ENCODE data around the gene MAGT1.

DNA sequence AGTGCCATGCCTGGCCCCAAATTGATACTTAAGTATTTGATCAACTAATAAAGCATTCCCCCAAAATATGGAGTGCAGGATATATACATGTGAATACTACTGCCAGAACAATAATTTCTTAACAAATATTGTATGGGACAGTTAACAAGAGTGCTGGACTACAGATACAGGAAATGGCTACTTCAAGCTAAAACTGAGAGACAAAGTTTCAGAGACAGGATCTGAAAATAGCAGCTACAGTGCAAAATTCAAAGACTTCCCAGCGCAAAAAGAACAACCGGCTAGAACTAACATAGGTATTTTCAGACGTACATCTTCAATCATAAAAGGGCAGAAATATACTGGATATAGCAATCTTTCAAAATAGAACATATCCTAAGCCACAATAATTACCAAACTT lies 115.5 kb downstream of the MAGT1 start:
- no peak for TF ChIP-seq ZNF138 (CRISPR knock-in tag; conservative IDR thresholded peaks at IDR 0.05)
- TF ChIP-seq, protein P1, sequence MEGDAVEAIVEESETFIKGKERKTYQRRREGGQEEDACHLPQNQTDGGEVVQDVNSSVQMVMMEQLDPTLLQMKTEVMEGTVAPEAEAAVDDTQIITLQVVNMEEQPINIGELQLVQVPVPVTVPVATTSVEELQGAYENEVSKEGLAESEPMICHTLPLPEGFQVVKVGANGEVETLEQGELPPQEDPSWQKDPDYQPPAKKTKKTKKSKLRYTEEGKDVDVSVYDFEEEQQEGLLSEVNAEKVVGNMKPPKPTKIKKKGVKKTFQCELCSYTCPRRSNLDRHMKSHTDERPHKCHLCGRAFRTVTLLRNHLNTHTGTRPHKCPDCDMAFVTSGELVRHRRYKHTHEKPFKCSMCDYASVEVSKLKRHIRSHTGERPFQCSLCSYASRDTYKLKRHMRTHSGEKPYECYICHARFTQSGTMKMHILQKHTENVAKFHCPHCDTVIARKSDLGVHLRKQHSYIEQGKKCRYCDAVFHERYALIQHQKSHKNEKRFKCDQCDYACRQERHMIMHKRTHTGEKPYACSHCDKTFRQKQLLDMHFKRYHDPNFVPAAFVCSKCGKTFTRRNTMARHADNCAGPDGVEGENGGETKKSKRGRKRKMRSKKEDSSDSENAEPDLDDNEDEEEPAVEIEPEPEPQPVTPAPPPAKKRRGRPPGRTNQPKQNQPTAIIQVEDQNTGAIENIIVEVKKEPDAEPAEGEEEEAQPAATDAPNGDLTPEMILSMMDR (IDR thresholded peaks at IDR 0.05): no peak
- no peak for TF ChIP-seq ZBTB21 (CRISPR knock-in tag; IDR thresholded peaks at IDR 0.05; ENCODE audit: borderline replicate concordance)
- TF ChIP-seq, protein P2, sequence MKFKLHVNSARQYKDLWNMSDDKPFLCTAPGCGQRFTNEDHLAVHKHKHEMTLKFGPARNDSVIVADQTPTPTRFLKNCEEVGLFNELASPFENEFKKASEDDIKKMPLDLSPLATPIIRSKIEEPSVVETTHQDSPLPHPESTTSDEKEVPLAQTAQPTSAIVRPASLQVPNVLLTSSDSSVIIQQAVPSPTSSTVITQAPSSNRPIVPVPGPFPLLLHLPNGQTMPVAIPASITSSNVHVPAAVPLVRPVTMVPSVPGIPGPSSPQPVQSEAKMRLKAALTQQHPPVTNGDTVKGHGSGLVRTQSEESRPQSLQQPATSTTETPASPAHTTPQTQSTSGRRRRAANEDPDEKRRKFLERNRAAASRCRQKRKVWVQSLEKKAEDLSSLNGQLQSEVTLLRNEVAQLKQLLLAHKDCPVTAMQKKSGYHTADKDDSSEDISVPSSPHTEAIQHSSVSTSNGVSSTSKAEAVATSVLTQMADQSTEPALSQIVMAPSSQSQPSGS (CRISPR knock-in tag; IDR thresholded peaks at IDR 0.05; ENCODE audit: borderline replicate concordance, low read depth): no peak
- TF ChIP-seq CREB1 (CRISPR knock-in tag; IDR thresholded peaks at IDR 0.05): no peak
- no peak for TF ChIP-seq NR1H2 (CRISPR knock-in tag; IDR thresholded peaks at IDR 0.05)
- no peak for TF ChIP-seq TEAD4 (CRISPR knock-in tag; IDR thresholded peaks at IDR 0.05)
- TF ChIP-seq FOXP1 (CRISPR knock-in tag; IDR thresholded peaks at IDR 0.05; ENCODE audit: borderline replicate concordance): no peak
- TF ChIP-seq, protein P3, sequence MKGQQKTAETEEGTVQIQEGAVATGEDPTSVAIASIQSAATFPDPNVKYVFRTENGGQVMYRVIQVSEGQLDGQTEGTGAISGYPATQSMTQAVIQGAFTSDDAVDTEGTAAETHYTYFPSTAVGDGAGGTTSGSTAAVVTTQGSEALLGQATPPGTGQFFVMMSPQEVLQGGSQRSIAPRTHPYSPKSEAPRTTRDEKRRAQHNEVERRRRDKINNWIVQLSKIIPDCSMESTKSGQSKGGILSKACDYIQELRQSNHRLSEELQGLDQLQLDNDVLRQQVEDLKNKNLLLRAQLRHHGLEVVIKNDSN (CRISPR knock-in tag; IDR thresholded peaks at IDR 0.05): no peak

Data from WTC11 (cell line).